GM19397 (cell line): ENCODE data around the gene MID1IP1.

Source experiments
- ATAC-seq: cut with Tn5 transposase; IDR thresholded peaks from one replicate; pipeline ENCODE4 v1.9.1; 2021; ENCODE audit warnings: mild to moderate bottlenecking, moderate library complexity; ENCODE audit not compliant: unreplicated experiment

The MID1IP1 gene

DNA sequence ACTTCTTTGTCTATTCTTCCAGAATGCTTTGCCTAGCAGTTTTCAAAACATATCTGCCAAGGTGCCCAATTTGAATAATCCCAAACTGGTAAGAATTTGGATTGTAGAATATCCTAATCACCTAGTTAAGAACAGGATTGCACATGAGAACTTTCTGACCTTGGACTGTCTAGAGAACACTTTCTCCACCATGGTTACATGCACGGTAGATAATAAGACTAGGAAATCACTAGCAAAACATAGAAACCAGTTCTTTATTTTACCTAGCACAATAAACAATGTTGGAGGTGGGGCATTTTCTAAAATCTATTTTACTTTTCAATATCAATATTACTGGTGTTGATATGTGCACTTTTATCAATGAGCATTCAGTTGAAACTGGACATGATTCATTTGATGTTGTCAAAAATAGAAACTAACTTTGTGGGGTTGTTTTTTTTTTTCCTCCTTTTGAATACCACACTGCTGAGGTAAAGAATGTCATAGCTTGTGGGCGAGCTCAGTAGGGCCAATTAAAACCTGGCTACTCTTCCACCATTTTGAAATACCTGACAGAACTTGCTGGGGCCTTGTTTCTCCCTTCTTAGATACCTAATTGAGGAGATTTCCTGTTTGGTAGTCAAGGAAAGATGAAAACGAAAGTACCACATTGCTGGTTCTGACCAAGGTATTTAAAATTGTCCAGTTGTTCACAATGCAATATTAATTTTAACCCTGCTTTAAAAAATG, 10.4 kb downstream of the MID1IP1 start:
- ATAC-seq = no peak

DNA sequence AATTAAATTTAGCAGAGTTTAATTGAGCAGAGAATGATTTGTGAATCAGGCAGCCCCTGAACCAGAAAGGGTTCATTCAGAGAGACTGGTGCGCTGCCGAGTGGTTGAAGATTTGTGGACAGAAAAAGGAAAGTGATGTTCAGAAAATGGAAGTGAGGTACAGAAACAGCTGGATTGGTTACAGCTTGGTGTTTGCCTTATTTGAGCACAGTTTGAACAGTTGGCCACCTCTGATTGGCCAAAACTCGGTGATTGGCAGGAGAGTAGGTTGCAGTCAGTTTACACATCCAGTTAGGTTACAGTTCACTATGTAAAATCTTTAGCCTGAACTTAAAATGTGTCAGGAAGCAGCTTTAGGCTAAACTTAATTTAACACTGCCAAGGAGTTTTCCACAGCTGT, 14.9 kb downstream of the MID1IP1 start:
- ATAC-seq = no peak

DNA sequence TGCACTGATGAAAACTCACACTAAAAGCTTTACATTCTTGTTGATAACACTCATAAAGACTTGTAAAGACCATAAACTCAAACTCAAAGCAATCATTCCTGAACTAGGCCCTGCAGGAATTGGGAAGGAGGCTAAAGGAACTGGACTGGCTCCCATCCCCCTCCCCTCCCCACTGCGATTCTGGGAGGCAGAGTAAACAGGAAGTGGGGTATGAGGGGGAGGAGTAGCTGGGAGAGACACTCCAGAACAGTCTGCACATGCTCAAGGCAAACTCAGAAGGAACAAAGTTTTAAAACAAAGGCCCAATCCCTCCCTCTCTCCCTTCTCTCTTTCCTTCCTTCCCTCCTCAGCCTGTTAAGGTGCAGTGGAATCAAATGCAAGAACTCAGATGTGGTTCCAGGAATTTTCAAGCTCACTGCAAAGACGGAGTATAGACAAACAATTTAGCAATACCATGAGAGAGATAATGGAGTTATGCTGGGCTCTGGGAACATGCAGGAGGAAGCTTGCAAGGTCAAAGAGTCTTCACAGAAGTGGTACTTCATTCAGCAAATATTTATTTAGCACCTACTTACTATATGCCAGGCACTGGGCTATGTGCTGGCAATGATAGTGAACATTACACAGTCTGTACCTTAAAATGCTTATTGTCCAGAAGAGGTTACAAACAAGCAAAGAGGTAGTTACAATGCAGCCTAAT, 15.9 kb downstream of the MID1IP1 start:
- ATAC-seq = no peak

DNA sequence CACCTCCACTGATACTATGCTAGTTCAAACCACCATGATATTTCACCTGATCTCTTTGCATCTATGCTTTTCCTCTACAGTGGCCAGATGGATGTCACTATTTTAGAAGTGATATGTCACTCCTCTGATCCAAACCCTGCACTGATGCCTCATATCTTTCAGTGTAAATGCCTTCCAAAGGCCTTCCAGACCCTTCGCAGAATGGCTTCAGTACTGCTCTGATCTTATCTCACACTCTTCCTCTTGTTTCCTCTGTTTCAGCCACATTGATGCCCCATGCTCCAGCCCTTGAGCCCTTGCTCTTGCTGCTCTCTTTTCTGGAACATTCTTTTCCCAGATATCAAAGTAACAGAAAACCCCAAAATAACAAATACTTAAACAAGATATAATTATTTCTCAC, 17.9 kb downstream of the MID1IP1 start:
- no peak for ATAC-seq

DNA sequence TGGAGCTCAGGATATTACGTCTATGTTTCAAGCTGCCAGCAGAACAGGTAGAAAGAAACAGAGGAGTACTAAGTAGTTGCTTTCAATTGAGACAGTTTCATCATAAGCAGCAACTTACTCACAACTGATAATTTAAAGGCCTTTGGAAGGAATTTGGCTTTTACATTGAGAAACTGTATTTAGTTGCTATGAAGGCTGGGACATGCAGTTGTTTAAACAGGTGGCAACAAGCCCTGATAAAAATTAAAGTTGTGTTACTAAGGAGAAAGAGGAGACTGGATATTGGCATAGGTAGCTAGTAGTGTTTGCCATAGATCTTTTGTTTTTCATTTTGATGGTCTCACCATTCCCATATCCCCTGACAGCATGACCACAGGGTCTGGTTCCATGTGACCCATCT, 18.4 kb downstream of the MID1IP1 start:
- ATAC-seq = no peak

DNA sequence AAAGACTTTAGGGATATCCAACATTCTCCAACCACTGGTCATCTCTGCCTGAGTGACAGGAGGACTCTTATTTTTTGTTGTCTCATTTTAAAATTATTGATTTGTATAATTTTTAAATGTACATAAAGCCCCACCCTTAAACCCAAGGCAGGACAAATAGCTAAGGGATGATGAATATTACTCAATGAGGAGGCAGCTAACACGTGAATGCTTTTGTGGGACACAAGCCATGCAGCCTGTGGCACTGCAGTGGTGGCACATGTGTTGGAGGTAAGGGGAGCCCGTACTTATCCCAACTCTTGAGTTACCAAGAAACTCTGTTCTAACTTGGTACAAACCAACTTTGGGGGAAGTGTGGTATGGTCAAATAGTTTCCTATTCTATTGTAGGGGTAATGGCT, 19.5 kb downstream of the MID1IP1 start:
- ATAC-seq = no peak

DNA sequence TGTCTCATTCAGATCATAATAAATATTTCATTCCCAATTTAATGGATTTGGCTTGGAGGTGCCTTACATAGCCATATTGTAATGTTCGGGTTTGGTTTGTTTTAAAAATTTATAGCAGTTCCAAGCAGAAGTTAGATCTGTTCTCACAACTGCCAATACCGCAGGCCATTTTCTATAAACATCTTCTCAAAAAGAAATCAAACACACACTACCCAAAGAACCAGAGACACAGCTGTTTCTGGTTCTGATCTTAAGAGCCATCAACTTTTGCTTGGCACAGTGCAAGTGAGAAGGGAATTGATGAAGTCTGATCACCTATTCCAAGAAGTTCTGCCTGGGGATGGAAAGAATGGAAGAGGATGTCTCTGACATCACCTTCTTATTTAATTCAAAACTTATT, 22.9 kb downstream of the MID1IP1 start:
- no peak for ATAC-seq

DNA sequence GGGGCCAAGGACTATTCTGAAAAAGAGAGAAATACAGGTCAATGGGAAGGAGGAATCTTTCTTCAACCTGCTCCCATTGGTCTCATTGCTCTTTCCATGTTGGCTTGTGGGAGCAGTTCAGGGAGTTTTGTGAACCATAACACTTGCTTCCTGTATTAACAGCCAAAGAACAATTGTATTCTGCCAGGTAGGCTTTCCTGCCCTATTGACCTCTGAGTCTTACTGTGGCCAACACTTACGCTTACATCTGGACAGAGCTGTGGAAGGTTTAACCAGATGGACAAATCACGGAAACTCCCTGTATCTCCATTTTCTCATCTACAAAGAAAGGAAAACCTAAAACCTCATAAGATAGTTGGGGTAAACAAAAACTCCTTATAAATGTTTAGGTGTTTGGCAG, 30.7 kb downstream of the MID1IP1 start:
- ATAC-seq = no peak

DNA sequence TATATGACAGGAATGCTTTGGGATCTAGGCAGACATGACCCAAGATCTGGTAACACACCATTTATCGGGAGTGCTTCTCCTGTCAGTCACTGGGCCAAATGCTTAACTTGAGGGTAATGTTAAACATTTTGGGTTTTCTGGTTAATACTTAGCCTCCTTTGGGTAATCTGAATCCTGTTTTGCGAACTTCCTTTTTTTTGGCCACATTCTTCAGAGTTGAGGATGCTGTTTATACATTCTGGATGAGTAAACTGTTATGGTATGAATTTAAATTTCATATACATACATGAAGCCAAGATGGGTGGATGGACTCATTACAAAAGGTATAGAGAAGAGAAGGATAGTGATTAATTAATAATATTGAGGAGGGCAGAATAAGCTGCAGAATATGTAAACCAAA, 36.1 kb downstream of the MID1IP1 start:
- ATAC-seq = no peak

DNA sequence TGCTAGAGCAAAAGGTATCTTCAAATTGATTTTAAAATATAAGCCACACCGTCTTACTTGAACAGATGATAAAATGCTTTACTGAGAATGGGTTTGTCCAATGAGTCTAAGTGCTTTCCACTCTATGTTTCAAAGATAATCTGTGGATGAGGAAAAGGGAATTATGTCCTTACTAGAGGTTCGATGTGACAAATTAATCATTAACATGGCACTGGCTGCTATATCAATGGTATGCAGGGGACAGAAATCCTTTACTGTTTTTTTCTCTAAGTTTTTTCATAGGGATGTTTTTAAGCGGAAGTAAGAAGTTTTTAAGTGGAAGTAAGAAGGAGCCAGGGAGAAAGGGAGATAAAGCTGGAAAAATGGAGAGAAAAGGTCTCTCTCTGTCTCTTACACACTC, 38.0 kb downstream of the MID1IP1 start:
- no peak for ATAC-seq

DNA sequence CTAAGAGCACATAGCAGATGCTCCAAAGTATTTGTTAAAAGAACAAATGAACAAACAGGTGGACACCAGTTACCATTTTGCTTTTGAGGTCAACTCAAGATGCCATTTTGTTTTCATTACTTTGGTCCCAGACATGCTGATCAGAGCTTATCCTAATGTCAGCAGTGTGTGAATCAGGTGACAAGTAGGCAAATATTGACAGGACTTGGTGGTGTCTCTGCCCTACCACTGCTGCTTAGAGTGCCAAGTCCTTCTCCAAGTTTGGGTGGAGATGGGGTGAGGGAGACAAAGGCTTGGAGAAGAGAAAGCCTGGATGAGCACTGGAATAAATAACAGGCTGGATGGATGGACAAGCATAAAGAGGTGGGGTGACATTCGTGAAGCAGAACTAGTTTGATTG, 38.7 kb downstream of the MID1IP1 start:
- no peak for ATAC-seq

DNA sequence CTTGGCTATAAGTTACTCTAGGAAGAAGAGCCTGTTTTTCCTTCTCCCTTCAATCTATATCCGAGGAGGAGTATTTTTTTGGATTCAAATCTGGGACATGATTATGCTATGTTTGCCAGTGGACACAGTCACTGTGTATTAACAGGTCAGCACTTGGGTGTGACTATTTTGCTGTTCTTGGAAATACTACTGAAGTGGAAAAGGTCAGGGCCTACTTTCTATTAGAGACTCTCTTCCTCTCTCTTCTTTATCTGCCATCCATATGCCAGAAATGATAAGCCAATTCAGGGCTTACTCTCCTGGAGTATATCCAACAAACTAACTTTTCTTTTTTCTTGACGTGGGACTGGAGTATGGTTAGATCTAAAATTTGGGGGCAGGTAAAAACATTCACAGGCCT, 40.5 kb downstream of the MID1IP1 start:
- ATAC-seq = no peak

DNA sequence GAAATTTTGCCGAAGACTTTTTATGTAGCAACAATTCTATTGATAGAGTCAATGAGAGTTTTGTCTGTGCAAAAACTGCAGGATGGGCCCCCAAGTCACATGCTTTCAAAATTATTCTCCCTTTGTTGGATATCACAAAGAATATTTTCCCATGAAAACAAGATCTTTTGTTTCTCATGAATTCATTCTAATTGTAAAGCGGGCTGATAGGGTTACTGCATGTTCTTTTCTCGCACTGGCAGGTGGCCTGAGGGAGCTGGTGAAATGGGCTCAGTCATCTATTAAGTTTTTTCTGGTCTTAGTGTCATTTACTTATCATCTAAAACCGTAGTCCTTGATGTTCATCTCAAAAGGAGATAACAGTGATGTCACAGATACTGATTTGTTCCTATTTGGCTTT, 44.2 kb downstream of the MID1IP1 start:
- ATAC-seq = no peak

DNA sequence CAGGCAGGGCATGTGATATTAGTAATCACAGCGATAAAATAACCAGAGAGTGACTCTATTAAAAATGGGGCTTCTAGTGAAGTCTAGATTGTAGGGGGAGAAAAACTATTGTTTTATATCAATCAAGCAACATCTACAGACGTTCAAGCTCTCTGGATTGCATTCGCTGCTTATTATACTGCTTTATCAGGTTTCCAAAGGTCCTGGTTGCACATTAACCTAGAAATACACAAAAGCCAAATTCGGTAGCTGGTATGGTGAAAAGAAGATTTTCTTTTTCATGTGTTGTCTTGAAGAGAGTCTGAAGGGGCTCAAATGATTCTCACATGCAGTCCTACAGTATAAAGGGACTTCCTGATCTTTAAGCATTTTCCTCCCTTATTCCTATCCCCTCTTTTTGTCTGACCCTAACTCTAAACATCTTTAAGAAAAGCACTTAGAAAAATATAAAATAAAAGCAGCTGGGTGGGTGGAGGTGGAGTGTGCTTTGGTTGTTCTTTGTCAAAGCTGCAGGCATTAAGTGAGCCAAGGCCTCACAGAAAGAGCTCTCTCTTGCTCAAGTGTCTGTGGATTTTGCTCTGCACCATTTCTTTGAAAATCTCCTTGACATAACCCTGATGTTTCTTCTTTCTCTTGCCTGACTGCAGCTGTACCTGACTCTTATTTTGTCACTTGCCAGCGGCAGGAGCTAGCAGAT, 46.1 kb downstream of the MID1IP1 start:
- no peak for ATAC-seq

DNA sequence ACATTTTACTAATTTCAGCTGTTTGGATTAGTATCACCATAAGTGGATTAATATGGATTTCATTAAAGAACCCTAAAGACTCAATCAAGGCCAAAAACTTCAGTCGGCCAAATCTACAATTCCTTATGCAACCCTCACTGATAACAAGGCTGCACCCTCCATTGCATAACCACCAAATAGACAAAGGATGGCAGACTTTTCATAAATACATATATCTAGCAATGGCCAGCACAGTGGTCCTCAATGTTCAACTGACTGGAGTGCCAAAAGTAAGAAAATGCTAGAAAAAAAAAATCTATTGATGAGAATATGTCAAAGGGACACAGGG, 46.6 kb downstream of the MID1IP1 start:
- ATAC-seq = no peak

DNA sequence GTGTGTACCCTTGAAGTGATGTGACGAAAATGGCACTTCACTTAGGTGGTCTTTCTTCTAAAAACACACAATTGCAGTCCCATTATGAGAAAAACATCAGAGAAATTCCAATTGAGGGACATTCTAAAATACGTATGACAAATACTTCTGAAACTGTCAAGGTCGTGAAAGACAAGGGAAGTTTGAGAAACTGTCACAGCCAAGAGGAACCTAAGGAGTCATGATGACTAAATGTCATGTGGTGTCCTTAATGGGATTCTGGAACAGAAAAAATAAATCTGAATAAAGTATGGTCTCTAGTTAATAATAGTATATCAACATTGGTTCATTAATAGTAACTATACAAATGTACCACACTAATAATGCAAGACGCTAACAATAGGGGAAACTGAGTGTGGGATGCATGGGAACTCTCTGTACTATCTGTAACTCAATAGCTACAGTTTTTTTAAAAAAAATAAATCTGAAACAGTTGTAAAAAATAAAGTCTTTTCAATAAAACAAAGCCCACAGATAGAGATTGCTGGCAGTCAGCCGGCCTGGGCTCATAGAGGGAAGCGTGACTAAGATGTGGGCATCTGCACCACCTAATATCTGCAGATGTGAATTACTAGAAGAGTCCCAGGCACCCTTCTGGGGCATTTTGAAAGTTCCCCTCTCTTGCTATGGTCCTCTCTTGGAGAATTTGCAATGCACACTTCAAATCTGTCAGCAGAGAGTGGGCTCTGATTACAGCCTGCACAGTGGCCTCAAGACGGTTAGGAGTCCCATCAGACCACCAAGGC, 47.6 kb downstream of the MID1IP1 start:
- ATAC-seq = no peak

DNA sequence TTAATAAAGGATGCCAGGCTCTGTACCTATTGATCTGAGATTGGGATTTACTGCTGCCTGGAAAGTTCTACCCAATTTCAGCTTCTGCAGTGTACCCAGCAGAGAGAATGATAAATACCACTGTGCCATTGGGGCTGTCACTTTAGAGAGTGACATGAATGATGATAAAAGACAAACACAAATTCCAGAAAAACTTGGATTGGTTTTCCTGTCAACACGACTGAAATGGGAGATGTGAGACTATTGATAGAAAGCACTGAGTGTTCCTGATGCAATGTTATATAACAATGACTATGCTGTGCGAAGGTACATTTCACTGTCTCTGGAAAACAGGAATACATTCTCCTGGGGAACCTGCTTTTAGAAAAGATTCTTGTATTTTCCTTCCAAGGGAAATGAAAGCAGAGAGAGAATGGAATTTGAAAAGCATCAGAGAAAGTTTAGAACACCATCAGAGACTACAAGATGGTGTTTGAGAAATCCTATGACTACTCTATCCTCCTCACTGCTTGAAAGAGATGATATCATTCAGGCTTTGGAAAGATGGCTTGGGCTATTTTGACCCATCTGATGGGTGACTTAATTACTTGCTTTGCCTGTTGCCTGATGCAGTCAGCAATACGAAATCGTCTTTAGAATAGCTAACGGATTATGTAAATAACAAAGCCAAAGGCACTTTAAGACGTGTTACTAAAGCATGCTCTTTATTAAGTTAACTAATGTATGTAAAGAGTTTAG, 49.7 kb downstream of the MID1IP1 start:
- no peak for ATAC-seq

DNA sequence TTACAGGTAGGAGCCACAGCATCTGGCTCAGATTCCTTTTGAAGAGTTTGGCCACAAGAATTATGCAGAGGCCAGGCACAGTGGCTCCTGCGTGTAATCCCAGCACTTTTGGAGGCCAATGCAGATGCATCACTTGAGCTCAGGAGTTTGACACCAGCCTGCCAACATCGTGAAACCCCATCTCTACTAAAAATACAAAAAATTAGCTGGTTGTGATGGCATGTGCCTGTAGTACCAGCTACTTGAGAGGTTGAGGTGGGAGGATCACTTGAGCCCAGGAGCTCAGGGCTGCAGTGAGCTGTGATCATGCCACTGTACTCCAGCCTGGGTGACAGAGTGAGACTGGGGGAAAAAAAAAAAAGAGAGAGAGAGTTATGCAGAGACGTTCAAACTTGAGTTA, 53.0 kb downstream of the MID1IP1 start:
- no peak for ATAC-seq
